Parietal lobe (tissue), 1 donor: ENCODE measurements around the gene EIF2S3. TPM values are rescaled to one million over a fixed set of nuclear protein-coding genes. Genes with fewer than 3 reads are reported as not detected.

Experiments used
- total RNA-seq: library from RNA; depleted of rRNA; stranded (reverse); fragments of >200 nt; gene quantifications from one replicate; pipeline ENCODE4 v1.2.3, GENCODE V29; 2014

The EIF2S3 gene
- 142 TPM for total RNA-seq

DNA sequence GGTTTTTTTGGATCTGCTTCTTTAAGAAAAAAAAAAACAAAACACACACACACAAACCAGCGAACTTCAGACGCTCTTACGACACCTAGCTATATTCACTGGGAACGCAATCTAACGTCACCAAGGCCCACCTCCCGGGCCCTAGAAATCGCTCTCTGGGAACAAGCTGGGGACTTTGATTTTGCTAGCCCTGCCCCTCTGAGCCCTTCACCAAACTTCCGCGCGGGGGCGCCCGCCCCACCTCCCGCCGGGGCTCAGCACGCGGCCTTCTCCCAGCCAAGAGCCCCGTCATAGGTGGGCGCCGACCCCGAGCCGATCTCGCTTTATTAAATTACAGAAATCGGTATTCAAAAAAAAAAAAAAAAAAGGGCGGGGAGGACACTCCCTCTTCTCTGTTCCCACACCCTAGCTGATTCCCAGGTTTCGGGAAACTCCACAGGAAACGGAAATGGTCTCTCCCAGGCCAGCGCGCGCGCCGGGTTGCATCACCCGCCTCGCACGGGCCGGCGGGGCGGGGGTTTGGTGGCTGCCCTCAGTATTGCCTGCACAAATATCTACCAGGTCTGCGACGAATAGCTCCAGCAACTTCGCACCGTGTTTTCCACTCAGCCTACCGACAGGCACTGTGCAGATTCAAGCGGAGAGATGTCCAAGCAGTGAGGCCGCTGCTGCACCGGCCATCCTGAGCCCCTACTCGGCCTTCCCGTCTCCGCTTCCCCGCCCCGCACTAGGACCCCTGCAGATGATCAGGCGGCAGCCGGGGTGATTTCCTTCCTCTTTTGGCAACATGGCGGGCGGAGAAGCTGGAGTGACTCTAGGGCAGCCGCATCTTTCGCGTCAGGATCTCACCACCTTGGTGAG, at the start of gene EIF2S3:
Gene EIF2S3 (plus strand): TSS at position 775 of the 861 bp plus-strand sequence. CDS start 13 bp downstream, at position 788.

DNA sequence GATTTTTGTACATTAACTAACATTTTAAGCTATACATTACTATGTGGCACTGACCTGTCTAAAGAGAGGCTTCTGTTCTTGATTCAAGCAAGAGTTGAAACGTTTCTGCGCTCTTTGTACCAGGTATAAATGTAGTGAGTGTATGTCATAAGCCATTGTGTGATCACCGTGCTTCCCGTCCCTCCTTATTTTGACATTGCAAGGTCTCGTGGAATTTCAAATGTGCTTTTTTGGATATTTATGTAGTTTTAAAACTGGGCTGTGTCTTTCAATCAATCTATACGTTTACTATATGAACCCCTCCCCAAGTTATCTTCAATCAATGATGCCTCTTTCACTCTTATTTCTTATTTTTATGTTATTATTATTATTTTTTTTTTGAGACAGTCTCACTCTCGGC, 27.7 kb upstream of the EIF2S3 start, which contains the start of gene KLHL15:
Gene KLHL15 (minus strand): TSS at position 101 of the 400 bp plus-strand sequence. CDS start 20,493 bp downstream, outside the sequence.

Other genes starting within 250 kb of the EIF2S3 start
- 32.9 TPM for gene APOO, start 147.0 kb upstream of the EIF2S3 start, total RNA-seq
- not detected for gene CXorf58, start 146.9 kb upstream of the EIF2S3 start, total RNA-seq
- 26.6 TPM for gene KLHL15, start 27.8 kb upstream of the EIF2S3 start, total RNA-seq
- gene ZFX, start 94.8 kb downstream of the EIF2S3 start, total RNA-seq = 48.8 TPM